Hematopoietic multipotent progenitor cell (in vitro differentiated cells): ENCODE measurements around the gene KLF11. TPM values are rescaled to one million over a fixed set of nuclear protein-coding genes. Genes with fewer than 3 reads are reported as not detected.

Source experiments
- small RNA-seq: library from RNA; depleted of rRNA; stranded (forward); fragments of <200 nt; gene quantifications from one replicate; pipeline ENCODE3, GENCODE V24; 2012
- total RNA-seq: library from RNA; depleted of rRNA; stranded (reverse); fragments of >200 nt; gene quantifications from one replicate; pipeline ENCODE4 v1.2.3, GENCODE V29; 2012

The KLF11 gene
- total RNA-seq, 1 donor: 13.5 TPM

Small RNAs within 50 kb of the gene (small RNA-seq; reads per million reads assigned to genes)
- gene RF00568: not detected

Other genes starting within 250 kb of the KLF11 start
- 4.8 TPM for gene TAF1B, start 200.1 kb upstream of the KLF11 start, total RNA-seq
- 0.54 TPM for gene GRHL1, start 91.9 kb upstream of the KLF11 start, total RNA-seq
- gene CYS1, start 36.9 kb downstream of the KLF11 start, total RNA-seq: not detected
- gene RRM2, start 79.2 kb downstream of the KLF11 start, total RNA-seq: 7.0 TPM